K562 (cell line): ENCODE data around the gene BORA. TPM values are rescaled to one million over a fixed set of nuclear protein-coding genes. Genes with fewer than 3 reads are reported as not detected.

Experiments used
- ATF1 ChIP-seq, 2 experiments: fragments of 450-650 bp in 1 of 2; IDR thresholded peaks; 2 replicates each; pipeline ENCODE4 v1.6.1; 2016; ENCODE audit warnings: missing compliant biosample characterization in 1 of 2, missing genetic modification characterization in 1 of 2
- BRD9 ChIP-seq: fragments of 450-650 bp; IDR thresholded peaks from 2 replicates; pipeline ENCODE4 v1.6.1; 2018; ENCODE audit warnings: low read depth; ENCODE audit not compliant: partially characterized antibody
- CCAR2 ChIP-seq: fragments of 200-400 bp; formaldehyde crosslinking; IDR thresholded peaks from 2 replicates; pipeline ENCODE4 v1.6.1; 2017; ENCODE audit warnings: mild to moderate bottlenecking, low read depth, low read length
- FOXP4 ChIP-seq: sonication (generic); formaldehyde crosslinking; IDR thresholded peaks from 2 replicates; pipeline ENCODE4 v1.8.0; 2022; ENCODE audit warnings: mild to moderate bottlenecking, missing genetic modification reagents, borderline replicate concordance
- FUS ChIP-seq: fragments of 200-400 bp; formaldehyde crosslinking; optimal IDR thresholded peaks from 2 replicates; pipeline ENCODE3; 2017; ENCODE audit warnings: low read depth, low read length
- HINFP ChIP-seq: fragments of 450-650 bp; conservative IDR thresholded peaks from 2 replicates; pipeline ENCODE4 v1.6.1; 2016; ENCODE audit warnings: missing genetic modification characterization, low read depth, mild to moderate bottlenecking, control low read depth, missing compliant biosample characterization
- HNRNPH1 ChIP-seq: fragments of 200-400 bp; formaldehyde crosslinking; optimal IDR thresholded peaks from 2 replicates; pipeline ENCODE3; 2017; ENCODE audit warnings: low read depth, mild to moderate bottlenecking, low read length, moderate library complexity
- IRF1 ChIP-seq: sonication (generic); formaldehyde crosslinking; IDR thresholded peaks from 2 replicates; pipeline ENCODE4 v1.8.0; 2022; ENCODE audit warnings: missing genetic modification reagents, mild to moderate bottlenecking, borderline replicate concordance
- KHSRP ChIP-seq: fragments of 450-650 bp; IDR thresholded peaks from 2 replicates; pipeline ENCODE4 v1.6.1; 2017
- NCOA6 ChIP-seq: fragments of 450-650 bp; IDR thresholded peaks from 2 replicates; pipeline ENCODE4 v1.6.1; 2017; ENCODE audit warnings: mild to moderate bottlenecking
- NELFE ChIP-seq: IDR thresholded peaks from 2 replicates; pipeline ENCODE4 v1.6.1; 2011; ENCODE audit warnings: mild to moderate bottlenecking; ENCODE audit not compliant: insufficient read depth, insufficient read length
- NFE2L1 ChIP-seq: fragments of 450-650 bp; IDR thresholded peaks from 2 replicates; pipeline ENCODE4 v1.6.1; 2016; ENCODE audit warnings: missing genetic modification characterization, low read depth, mild to moderate bottlenecking, missing compliant biosample characterization, moderate library complexity, borderline replicate concordance
- NFIC ChIP-seq: fragments of 450-650 bp; IDR thresholded peaks from 2 replicates; pipeline ENCODE4 v1.6.1; 2017; ENCODE audit warnings: mild to moderate bottlenecking, inconsistent platforms
- PCBP1 ChIP-seq: fragments of 200-400 bp; formaldehyde crosslinking; IDR thresholded peaks from 2 replicates; pipeline ENCODE4 v1.6.1; 2018; ENCODE audit warnings: mild to moderate bottlenecking, low read depth, low read length; ENCODE audit not compliant: poor library complexity, severe bottlenecking
- PHF20 ChIP-seq: fragments of 450-650 bp; IDR thresholded peaks from 2 replicates; pipeline ENCODE4 v1.6.1; 2018; ENCODE audit not compliant: partially characterized antibody
- POLR2AphosphoS2 ChIP-seq: IDR thresholded peaks from 2 replicates; pipeline ENCODE4 v1.6.1; 2012; ENCODE audit warnings: low read length, improper control_type of control experiment
- SIX5 ChIP-seq, 2 experiments: IDR thresholded peaks; 2 replicates each; pipeline ENCODE4 v1.6.1; 2011; ENCODE audit warnings: low read length in 2 of 2, borderline replicate concordance in 1 of 2, low read depth in 1 of 2, mild to moderate bottlenecking in 1 of 2, moderate library complexity in 1 of 2; ENCODE audit not compliant: insufficient read depth in 1 of 2
- SRSF9 ChIP-seq: fragments of 200-400 bp; formaldehyde crosslinking; IDR thresholded peaks from 2 replicates; pipeline ENCODE4 v1.6.1; 2017; ENCODE audit warnings: low read depth, low read length, borderline replicate concordance
- TBL1XR1 ChIP-seq, 2 experiments: IDR thresholded peaks; 2 replicates each; pipeline ENCODE4 v1.6.1; 2012; ENCODE audit warnings: improper control_type of control experiment in 2 of 2, low read length in 2 of 2, mild to moderate bottlenecking in 1 of 2
- U2AF1 ChIP-seq: fragments of 200-400 bp; formaldehyde crosslinking; optimal IDR thresholded peaks from 2 replicates; pipeline ENCODE3; 2017; ENCODE audit warnings: mild to moderate bottlenecking, low read depth, low read length, moderate library complexity
- ZNF121 ChIP-seq: sonication (generic); formaldehyde crosslinking; conservative IDR thresholded peaks from 2 replicates; pipeline ENCODE4 v1.8.0; 2022; ENCODE audit warnings: missing genetic modification reagents
- ZNF133 ChIP-seq: fragments of 250-450 bp; sonication (Bioruptor Pico); IDR thresholded peaks from 2 replicates; pipeline ENCODE4 v1.4.0; 2020; ENCODE audit warnings: mild to moderate bottlenecking
- ZNF780A ChIP-seq: fragments of 250-450 bp; sonication (Bioruptor Pico); IDR thresholded peaks from 2 replicates; pipeline ENCODE4 v1.5.0; 2021; ENCODE audit warnings: mild to moderate bottlenecking
- polyA plus RNA-seq, 8 experiments: library from polyadenylated mRNA; depleted of rRNA in 4 of 8; stranded (reverse) in 5 of 8; unstranded in 3 of 8; fragments of >200 nt; fragmentation: Nextera tagmentation in 2 of 8; fragmentation: Illumina TruSeq in 1 of 8; extraction: Ambion mirVana in 2 of 8; extraction: Trizol in 1 of 8; gene quantifications; 2 replicates each; pipeline versions ENCODE4 v1.2.1 to v1.2.3, GENCODE V29; 2011 to 2014; ENCODE audit warnings: inconsistent platforms in 1 of 8, missing spikeins in 1 of 8
- total RNA-seq, 7 experiments: library from RNA; depleted of rRNA in 6 of 7; stranded (reverse); fragments of >200 nt in 6 of 7; fragmentation: Illumina TruSeq in 2 of 7; extraction: Trizol in 2 of 7; gene quantifications; 2 replicates each; pipeline versions ENCODE4 v1.2.1 to v1.2.3, GENCODE V29; 2011 to 2021; ENCODE audit warnings: low replicate concordance in 1 of 7

The BORA gene
- total and polyA plus RNA-seq, 9 of the 15 experiments (the other 6 are each of a cell fraction or from before 2014, with no cell fraction given) = 12.4 to 21.5 (median 18.2) TPM

- no peak for TF ChIP-seq CCAR2
- TF ChIP-seq U2AF1 = no peak
- no peak for TF ChIP-seq TBL1XR1 (IDR thresholded peaks at IDR 0.05; ENCODE audit: low read length in 2 of 2)
- TF ChIP-seq FOXP4 = no peak
- TF ChIP-seq NELFE = no peak
- TF ChIP-seq ATF1 (CRISPR knock-in tag; IDR thresholded peaks at IDR 0.05) = no peak
- TF ChIP-seq ATF1 (tag; IDR thresholded peaks at IDR 0.05) = peak; percentile 63
- no peak for TF ChIP-seq POLR2AphosphoS2
- no peak for TF ChIP-seq NFE2L1 (tag)
- no peak for TF ChIP-seq ZNF780A (CRISPR knock-in tag)
- TF ChIP-seq PHF20 = peak; percentile 53
- TF ChIP-seq SRSF9 = no peak
- TF ChIP-seq FUS = no peak
- no peak for TF ChIP-seq HNRNPH1
- no peak for TF ChIP-seq SIX5 (IDR thresholded peaks at IDR 0.05; ENCODE audit: borderline replicate concordance in 1 of 2, insufficient read depth in 1 of 2, low read depth in 1 of 2, low read length in 2 of 2)
- TF ChIP-seq HINFP (tag) = no peak
- TF ChIP-seq ZNF121 = no peak
- TF ChIP-seq BRD9 = no peak
- TF ChIP-seq IRF1 (CRISPR knock-in tag) = no peak
- TF ChIP-seq PCBP1 = no peak
- TF ChIP-seq KHSRP = no peak
- no peak; the same call in 1 of the 2 replicates for TF ChIP-seq NFIC
- TF ChIP-seq ZNF133 (CRISPR knock-in tag) = no peak
- TF ChIP-seq NCOA6 = no peak
These were observed 54.0 kb downstream of the BORA start, which contains the start of the genes DIS3 and PIBF1 (continued) for GRCh38 chr13:72781451-72782439.
